Measurements from ENCODE around the gene FGFR3.
A peak's percentile ranks its signal among the peaks of the same experiment; 100 is the strongest.
"Not testable (repeated sequence)": the region's sequence is repeated elsewhere in the genome, so short reads cannot be mapped to it uniquely, and the experiment has no call there.

The FGFR3 gene

DNA sequence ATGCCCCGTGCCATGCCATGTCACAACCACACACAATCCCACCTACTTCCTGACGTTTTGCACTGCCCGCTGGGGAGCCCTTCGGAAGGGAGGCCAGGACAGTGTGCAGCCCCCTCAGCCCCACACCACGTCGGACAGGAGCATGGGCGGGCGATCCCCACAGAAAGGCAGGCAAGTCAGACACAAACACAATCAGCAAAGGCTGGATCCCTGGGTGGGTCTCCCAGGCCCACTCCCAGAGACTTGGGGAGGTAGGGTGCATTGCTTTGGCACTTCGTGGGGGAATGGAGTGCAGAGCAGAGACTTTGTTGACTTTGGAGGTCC is 48.8 kb downstream of the FGFR3 start:
- no peak for DNase-seq (ENCODE audit: low read depth in 3 of 3)

DNA sequence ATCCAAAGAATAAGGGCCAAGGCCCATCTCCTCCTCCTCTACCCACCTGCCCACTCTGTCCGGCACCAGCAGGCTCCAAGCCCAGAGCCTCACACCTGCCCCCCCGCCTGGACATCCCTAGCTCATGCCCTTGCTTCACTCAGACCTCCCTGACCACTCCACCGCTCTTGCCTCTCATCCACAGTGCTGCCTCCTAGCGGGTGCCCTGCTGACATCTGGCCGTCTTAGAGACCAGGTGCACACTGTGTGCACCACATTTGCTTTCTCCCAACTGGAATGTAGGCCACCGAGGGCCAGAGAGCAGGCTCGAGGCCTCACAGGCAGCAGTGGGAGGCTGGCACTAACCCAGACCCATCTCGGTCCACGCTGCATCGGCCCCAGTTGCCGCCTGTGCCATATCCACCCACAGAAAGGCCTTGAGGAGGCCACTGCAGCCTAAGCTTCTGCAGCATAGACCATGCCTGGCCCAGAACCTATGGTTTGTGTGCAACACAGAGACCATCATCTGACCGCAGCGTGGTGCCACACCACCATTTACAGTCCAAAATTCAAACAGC is 49.3 kb downstream of the FGFR3 start:
- no peak for DNase-seq (ENCODE audit: low read depth in 3 of 3)

DNA sequence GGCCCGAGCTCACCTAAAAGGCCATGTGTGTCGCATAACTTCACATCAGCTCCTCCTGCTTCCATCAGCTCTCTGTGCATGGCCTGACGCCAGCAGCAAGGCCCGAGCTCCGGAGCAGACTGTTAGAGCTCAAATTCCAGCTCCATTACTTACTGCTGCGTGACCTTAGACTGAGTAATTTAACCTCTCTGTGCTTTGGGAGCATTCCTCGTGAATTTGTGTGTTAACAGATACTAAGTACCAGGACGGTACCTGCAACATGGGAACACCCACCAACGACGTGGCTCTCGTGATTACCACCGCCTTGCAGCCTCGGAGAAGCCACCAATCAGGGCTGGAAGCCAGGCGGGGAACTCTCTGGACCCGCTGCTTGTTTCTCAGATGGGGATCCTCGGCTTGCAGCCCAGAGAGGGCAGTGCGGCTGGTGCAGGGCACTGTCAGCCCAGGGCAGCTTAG is 49.9 kb downstream of the FGFR3 start:
- no peak for DNase-seq (ENCODE audit: low read depth in 3 of 3)

DNA sequence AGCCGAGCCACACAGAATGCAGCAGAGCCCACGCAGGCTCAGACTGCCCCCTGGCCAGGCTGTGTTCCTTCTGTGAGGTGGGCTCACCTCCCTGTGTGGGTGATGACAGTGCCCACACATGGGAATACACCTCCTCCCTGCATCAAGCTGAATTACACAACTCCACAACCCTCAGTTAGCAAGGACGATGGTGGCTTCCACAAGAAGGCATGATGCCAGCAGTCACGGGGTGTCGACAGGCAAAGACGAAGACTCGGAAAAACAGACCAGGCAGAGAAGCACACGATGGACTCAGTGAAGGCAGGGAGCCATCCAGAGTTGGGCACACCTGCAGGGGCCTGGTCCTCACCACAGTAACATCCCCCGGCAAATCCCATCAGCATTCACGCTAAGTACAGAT is 50.8 kb downstream of the FGFR3 start:
- no peak for DNase-seq (ENCODE audit: low read depth in 3 of 3)

DNA sequence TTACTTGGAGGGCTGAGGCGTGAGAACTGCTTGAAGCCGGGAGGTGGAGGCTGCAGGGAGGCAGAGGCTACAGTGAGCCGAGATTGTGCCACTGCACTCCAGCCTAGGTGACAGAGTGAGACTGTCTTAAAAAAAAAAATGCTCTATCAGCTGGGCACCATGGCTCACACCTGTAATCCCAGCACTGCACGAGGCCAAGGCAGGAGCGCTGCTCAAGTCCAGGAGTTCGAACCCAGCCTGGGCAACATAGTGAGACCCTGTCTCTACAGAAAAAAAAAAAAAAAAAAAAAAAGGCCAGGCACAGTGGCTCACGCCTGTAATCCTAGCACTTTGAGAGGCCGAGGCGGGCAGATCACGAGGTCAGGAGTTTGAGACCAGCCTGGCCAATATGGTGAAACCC is 51.5 kb downstream of the FGFR3 start:
- not testable (repeated sequence) for DNase-seq (ENCODE audit: low read depth in 3 of 3)

DNA sequence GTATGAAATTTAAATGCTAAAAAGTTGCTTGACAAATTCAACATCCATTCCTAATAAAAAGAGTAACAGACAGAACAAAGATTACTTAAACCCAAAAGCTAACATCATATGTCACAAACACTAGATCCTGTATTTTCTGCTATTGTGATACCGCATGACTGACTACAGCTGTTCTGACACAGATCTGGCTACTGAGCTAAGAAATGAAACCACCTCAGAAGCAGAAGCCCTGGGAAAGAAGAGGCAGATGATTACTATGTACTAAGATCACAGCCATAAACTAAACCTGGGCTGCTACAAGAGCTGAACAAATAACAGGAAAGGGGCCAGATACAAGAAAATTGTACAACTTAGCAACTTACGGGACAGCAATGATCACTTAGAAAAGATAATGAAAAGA is 53.5 kb downstream of the FGFR3 start:
- no peak for DNase-seq (ENCODE audit: low read depth in 3 of 3)

DNA sequence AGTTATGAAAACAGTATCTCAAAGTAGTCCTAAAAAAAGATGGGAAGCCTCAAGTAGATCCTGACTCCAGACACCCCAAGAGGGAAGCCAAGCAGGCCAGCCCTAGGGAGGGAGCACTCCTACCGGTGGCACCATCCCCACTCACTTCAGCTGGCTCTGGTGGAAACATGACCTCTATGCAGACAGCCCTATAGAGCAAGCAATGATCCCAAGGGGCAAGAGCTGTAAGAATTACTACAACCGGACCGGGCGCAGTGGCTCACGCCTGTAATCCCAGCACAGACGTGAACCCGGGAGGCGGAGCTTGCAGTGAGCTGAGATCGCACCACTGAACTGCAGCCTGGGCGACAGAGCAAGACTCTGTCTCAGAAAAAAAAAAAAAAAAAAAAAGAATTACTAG is 57.2 kb downstream of the FGFR3 start:
- DNase-seq (ENCODE audit: low read depth in 3 of 3), result no peak

DNA sequence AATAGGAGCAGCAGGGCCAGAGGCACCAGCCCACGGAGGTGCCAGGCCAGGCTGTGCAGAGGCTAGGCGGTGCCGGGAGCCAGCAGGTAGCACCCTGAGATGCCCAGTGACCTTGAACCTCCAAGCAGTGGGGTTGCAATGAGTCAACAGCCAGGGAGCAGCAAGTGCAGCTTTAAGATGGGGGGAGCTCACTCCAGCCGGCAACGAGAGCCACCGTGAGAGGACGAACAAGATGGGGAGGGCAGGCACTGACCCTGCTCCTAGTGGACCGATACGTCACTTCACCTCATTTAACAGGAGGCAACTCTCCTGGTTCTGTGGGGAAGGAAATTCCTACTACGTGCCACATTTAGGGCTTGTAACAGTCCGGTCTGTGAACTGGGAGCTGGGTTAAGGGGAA is 58.1 kb downstream of the FGFR3 start:
- DNase-seq (ENCODE audit: low read depth in 3 of 3), result no peak

DNA sequence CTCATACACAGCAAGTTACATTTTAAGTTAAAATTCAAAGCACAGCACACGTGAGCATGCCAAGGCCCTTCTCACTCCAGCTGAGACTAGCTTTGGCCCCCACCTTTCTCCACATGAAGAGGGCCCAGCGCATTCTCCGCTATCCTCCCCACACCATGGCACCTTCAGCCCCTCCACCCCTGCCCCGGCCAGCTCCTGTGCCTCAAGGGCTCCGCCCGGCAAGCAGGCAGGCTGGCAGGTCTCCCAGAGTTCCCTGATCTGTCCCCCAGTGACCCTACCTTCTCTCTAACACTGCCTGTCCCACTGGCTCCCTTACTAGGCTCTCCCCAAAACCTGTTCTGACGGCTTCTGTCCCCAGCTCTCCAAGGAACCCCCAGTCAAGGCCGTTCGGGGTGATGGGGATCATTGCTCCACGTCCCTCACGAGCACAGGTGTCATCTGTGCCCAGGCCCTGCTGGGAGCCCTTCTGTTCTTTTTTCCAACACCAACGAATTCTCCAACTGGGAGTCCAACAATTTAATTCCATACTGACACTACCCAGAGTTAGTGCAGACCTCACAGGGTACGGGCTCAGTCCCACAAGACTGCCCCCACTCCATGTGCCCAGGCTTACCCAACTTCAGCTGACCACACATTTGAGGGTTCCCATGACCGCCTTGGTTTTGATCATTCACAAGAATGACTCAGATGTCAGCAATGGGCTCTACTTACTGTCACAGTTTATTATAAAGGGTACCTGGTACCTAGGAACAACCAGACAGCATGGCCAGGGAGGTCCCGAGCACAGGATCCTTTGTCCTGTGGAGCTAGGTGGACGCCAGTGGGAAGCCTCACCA is 58.7 kb downstream of the FGFR3 start:
- no peak for DNase-seq (ENCODE audit: low read depth in 3 of 3)

DNA sequence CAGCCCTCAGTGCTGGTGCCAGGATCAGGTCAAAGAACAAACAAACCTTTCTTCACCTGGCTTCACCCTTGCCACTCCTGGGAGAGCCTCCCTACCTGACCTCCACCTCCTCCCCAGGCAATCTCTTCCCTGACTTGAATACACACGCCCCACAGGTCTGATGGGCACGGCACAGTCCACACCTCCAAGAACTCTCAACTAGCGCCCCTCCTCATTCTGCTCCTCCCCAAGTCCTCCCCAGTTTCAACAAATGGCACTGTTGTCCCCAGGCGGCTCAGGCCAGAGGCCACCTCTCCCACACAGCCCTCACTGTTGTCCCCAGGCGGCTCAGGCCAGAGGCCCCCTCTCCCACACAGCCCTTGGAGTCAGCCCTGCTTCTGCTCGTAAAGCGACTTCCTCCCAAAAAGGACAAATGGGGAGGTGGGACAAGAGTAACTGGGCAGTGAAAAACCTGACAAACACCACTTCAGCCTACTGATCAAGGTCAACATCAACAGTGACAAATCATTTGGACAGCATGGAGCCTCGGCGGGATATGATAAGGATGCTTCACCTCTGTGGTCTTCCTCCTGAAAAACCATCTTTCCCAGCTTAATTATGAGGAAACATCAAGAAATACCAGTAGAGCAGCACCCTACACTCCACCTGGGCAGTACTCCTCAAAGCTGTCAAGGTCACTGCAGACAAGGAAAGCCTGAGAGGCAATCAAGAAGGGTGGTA is 60.0 kb downstream of the FGFR3 start:
- DNase-seq (ENCODE audit: low read depth in 3 of 3), result no peak

DNA sequence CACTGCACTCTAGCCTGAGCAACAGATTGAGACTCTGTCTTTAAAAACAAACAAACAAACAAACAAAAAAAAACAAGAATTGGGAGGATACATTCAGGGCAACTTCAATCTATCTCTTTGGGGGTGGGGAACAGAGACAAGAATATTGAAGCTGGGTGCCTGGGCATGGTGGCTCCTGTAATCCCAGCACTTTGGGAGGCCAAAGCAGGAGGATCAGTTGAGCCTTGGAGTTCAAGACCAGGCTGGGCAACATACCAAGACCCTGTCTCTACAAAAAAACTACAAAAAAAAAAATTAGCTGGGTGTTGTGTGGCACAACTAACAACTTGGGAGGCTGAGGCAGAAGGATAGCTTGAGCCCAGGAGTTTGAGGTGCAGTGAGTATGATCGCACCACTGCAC is 61.7 kb downstream of the FGFR3 start:
- DNase-seq (ENCODE audit: low read depth in 3 of 3), result no peak

DNA sequence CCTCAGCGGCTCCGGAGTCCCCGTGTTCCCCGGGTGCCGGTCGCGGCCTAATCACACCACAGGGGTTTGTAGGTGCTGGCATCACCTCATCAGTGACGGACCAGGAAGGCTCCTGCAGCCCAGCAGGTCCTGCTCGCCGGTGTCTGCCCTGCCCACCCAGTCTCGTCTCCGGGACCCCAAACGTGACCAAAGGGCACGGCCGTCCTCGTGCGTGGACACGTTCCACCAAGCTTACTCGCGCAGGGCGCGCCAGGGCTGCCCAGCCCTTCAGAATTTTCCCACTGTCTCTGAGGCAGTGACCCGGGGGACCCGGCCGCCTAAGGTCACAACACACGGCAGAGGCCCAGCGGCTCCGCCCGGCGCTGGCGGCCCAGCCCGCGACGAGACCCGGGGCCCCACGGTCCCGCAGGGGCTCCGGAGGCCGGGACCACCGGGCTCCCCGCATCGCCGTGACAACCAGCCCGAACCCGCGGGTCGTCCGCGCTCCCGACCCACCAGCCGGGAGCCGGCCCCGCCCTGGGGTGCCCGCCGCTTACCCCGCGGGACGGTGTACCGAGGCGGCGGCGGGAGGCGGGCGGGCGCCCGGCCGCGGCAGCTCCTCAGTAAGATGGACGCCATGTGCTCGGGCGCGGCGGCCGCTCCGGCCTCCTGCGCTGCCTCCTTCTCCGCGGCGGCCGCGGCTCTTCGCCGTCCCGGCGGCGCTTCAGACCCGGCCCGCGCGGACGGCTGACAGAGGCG is 62.4 kb downstream of the FGFR3 start:
- no peak for DNase-seq (ENCODE audit: low read depth in 3 of 3)

DNA sequence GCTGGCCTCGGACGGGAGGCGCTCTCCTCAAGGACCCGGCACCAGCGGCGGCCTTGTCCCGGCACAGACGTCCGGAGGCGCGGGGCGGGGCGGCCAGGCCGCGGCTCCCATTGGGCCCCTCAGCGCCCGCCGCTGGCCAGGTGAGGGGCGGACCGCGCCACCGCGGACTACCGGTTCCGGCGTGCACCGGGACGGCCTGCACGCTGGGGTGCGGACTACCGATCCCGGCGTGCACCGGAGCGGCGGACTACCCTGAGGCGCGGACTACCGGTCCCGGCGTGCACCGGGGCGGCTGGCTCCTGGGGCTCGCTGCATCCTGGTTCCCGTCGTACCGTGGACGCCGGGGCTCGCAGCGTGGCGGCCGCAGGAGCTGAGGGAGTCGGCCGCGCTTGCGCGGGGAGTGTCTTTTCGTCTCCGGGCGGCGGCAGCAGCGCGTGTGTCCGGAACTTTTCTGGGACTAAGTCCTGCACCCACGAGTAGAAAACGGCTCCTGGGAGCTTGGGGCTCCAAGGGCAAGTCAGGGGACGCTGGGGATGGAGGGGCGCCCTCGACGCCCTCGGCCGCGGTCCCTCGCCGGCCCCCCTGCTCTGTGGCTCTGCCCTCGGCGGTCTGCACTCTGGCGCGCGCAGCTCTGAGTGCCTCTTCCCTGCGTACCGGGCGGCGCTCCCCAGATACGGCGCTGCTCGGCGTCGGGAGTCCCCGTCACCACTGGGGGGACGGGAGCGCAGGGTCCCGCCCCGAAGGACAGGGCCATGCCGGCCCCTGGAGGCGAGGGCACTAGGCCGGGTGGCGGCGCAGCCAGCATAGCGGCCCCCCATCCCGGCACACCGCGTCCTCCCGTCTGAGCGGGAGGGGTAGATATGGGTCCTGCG is 63.2 kb downstream of the FGFR3 start, which contains the start of gene LETM1:
LETM1 (minus strand) TSS at position 86 of the 872 bp plus-strand sequence. CDS start 206 bp downstream, outside the sequence.
- peak; percentile 90 to 94 (median 92) for DNase-seq (ENCODE audit: low read depth in 3 of 3)

DNA sequence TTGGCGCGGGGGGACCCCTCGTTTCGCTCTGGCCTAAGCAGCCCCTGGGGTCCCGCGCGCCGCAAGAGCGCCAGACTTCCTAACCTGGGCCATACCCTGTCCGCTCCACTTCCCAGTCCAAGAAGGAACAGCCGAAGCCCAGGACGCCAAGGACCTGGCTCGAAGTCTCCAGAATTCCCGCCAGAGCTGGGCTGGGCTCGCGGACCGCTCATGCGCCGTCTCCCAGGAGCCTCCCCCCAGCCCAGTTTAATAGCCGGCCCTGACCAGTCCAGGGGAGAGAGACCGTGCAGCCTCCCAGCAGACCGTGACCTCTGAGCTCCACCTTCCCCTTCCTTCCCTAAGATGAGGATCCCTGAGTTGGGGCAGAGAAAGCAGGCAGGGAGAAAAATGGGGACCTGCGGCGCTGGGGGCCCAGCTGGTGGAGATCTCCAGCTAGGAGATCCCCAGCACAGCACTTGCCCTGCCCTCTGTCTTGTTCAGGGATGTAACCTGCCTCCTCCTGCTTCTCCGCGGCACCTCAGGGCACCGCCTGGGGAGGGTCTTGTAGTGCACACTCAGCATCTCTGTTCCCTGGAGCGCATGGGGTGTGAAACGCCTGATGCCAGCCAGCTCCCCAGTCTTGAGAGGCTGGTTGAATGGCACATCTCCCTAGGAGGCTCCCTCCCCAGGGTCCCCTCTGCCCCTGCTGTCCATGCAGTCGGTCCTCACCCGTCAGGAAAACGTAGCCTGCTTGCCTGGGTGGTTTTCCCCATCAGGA is 64.0 kb downstream of the FGFR3 start:
- DNase-seq (ENCODE audit: low read depth in 3 of 3), result no peak

DNA sequence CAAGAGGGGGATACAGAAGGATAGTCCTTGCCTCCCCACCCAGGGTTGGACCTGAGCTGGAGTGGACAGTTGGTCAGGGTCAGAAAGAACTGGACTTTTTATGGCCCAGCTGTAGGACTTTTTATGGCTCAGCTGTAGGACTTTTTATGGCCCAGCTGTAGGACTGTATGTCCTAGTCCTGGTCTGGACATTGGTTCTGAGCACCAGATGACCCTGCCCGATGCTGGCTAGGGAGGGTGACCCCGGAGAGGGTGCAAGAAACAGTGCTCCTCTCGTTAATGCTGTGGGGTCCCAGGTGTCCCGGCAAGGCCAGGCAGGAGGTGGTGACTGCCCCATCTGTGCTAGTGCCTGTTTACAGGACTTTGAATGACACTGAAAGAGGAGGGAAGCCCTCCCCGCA is 64.8 kb downstream of the FGFR3 start:
- DNase-seq (ENCODE audit: low read depth in 3 of 3), result no peak
